Suppressor macrophage treated with lipopolysaccharide for 1 hour (primary cell): ENCODE measurements around the gene CPNE6.
"Not testable (repeated sequence)": the region's sequence is repeated elsewhere in the genome, so short reads cannot be mapped to it uniquely, and the experiment has no call there.

Experiments
- DNase-seq, 3 donors: peaks; one replicate each; pipeline ENCODE4 v3.0.0-alpha.2; 2020 to 2022

Gene CPNE6

GRCh38 chr14:24087004-24087403 is 15.6 kb downstream of the CPNE6 start:
- no peak for DNase-seq

DNA sequence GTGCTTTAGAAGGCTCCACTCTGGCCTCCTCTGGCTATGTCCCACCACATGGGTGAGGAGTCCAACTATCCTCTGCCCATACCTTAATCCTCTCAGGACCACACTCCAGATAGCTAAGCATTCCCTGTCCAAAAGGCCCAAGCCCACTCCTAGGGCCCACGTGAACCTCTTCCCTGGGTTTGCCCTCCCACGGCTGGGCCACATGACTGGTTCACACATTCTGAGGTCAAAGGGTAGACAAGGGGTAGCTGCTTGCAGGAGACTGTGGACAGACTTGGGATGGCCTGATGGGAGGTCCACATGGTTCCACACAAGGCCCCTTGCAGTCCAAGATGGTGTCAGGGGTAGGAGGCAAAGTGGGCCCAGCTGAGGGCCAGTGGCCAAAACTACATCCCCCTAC is 16.7 kb downstream of the CPNE6 start:
- DNase-seq, result no peak

GRCh38 chr14:24089890-24090289 is 18.5 kb downstream of the CPNE6 start:
- DNase-seq, result no peak

GRCh38 chr14:24092110-24092504 is 20.7 kb downstream of the CPNE6 start:
- DNase-seq, result no peak

DNA sequence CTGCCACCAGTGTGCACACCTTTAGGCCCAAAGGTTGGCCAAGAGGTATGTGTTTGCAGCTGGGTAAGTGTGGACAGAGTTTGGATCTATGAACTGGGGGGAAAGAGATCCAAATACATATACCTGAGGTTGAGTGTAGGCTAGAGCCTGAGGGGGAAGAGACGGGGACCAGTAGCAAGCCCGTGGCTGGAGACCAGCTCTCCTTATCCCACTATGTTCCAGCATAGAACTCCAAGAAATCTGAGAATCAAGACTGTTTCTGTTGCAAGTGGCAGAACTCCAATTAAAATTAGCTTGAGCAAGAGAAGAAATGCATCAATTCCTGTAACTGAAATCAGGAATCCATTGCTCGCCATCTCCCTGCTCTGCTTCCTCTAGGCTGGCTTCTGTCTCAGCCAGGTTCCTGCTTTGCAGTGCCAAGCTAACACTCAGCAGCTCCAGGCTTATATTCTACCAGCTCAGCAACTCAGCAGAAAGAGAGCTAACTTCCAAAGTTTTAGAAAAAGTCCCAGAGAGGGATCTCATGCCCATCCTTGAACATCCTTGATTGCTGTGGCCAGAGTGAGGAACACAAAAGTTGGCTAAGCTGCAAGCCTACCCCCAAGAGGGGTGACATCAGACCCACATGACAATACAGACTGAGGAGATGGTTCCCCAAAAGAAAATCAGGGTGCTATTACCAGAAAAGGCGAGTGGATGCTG is 21.3 kb downstream of the CPNE6 start:
- DNase-seq, result peak; percentile 88 to 92 (median 91)

DNA sequence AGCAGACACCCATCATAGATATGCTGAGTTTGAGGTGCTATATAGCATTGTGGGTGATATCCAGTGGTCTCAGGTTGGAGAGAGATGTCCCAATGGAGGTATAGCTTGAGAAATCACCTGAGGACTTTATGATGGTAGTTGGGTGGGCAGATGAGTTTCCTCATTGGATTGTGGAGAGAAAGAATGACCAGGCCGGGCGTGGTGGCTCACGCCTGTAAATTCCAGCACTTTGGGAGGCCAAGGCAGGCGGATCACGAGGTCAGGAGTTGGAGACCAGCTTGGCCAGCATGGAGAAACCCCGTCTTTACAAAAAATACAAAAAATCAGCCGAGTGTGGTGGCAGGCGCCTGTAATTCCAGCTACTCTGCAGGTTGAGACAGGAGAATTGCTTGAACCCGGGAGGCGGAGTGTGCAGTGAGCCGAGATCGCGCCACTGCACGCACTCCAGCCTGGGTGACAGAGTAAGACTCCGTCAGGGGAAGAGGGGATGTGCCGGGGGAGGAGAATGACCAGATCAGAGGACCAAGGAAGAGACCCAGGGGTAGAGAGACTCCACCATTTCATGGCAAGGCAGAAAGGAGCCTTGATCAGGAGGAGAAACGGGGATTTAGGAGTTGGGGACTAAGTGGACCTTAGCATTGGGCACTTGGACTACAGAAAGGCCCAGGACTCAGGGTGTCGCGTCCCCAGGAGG is 22.0 kb downstream of the CPNE6 start:
- DNase-seq, result no peak

DNA sequence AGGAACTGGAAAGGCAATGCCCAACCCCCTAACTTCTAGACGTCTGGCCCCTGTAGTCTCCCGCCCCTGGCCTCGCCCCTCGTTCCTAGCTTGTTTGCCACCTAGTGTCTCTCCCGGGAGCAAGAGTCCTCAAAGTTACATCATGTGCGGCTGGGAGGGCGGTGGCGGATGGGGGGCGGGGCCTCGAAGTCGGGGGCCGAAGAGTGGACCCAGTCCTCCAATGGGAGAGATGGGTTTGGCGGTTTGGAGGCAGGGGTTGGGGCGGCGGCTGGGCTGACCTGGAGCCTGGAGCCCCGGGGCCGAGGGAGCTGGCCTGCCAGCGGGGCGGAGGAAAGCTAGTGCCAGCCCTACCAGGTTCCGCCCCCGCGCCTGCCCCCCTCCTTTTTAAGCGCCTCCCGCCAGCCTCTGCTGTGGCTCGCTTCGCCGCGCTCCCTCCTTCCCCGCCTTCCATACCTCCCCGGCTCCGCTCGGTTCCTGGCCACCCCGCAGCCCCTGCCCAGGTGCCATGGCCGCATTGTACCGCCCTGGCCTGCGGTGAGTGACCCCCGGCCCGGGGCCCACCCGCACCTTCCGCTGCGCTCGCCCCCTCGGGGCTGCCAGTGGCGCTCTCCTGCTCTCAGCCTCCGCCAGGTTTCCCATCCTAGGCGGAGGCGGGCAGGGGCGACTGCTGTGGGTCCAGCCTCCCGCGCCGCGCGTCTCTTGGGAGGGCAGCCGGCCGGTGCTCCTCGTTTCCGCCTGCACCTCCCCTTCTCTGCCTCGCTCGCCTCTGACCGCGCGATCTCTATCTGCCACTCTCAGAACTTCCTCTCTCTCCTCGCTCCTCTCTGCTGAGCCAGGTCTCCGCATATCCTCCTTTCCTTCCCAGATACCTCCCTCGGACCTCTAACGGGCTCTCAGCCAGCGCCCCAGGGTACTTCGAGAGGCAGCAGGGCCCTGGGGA is 22.8 kb downstream of the CPNE6 start, which contains the start of gene PCK2:
PCK2 (plus strand) TSS at position 411 of the 940 bp plus-strand sequence; CDS start at position 506, 95 bp downstream.
- DNase-seq, result peak; percentile 93 to 97 (median 96)

DNA sequence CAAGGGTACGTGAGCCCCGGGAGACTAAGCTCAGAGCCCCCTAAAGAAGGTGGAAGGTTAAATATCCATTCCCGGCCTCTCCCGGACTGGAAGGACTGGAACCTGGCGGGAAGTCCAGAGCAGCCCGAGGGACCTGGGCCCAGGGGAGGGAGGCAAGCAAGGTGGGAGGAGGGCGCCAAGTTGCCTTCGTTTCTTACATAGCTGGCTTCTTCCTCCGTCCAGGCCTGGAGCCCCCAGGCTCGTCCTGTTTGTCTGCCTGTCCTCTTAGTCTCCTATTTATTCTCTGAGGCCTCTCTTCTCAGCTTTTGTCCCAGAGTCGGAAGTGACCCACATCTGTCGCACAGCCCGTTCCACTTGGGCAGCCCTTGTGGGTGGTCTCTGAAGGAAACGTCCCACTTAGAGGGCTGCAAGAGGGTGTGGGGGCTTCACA is 23.5 kb downstream of the CPNE6 start:
- peak in 1 of 3 donors; percentile 32 for DNase-seq

DNA sequence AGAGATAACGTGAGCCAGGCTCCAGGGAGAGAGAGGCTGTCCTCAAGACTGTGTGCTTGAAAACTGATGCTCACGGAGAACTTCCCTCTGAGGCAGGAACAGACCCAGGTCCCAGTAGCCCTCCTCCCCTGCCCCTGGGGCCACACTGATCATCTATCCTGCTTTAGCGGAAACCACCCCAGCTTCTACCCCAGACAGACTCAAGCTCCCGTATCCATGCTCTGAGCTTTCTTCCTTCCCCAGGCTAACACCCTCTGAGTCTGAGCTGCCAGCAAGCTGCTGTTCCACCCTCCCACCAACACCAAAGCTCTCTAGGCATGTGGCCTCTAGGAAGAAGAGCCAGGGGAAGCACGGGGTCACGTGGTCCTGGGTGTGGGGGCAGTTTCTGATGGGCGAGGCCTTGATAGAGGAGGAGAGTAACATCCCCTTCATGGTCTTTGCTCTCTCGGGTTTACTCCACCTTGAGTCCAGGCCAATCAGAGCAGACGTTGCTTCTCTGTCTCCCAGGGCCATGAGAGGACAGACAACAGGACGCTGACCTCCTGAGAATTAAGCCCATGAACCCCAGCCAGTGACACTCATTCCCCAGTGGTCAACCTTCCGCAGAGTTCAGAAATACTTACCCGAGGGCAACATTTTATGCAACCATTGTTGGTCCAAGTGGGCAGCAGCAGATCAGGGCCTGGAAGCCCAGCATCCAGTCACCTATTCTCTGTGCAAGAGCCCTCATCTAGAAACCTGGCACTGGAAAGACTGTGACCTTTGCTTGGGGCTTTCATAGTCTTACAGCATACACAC is 24.1 kb downstream of the CPNE6 start:
- peak; percentile 85 to 90 (median 86) for DNase-seq

GRCh38 chr14:24096545-24097181 is 25.3 kb downstream of the CPNE6 start:
- DNase-seq, result no peak

DNA sequence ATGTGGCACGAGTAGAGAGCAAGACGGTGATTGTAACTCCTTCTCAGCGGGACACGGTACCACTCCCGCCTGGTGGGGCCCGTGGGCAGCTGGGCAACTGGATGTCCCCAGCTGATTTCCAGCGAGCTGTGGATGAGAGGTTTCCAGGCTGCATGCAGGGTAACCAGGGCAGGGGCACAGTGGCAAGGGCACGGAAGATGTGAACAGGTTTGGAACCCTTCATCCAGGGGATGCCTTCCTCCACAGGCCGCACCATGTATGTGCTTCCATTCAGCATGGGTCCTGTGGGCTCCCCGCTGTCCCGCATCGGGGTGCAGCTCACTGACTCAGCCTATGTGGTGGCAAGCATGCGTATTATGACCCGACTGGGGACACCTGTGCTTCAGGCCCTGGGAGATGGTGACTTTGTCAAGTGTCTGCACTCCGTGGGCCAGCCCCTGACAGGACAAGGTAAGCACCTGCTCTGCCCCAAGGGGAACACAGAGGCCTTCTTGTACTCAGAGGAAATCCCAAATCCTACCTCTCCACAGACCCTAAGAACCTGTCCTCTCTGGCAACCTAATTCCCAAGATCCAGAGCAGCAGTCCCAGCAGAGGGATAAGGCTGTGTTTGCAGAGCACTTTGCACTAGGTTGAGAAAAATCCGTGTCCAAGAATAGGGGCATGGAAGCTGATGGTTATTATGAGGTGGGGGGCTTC is 27.0 kb downstream of the CPNE6 start:
- DNase-seq, result no peak

- no peak for DNase-seq
Observed at GRCh38 chr14:24098927-24099813, 27.8 kb downstream of the CPNE6 start.

DNA sequence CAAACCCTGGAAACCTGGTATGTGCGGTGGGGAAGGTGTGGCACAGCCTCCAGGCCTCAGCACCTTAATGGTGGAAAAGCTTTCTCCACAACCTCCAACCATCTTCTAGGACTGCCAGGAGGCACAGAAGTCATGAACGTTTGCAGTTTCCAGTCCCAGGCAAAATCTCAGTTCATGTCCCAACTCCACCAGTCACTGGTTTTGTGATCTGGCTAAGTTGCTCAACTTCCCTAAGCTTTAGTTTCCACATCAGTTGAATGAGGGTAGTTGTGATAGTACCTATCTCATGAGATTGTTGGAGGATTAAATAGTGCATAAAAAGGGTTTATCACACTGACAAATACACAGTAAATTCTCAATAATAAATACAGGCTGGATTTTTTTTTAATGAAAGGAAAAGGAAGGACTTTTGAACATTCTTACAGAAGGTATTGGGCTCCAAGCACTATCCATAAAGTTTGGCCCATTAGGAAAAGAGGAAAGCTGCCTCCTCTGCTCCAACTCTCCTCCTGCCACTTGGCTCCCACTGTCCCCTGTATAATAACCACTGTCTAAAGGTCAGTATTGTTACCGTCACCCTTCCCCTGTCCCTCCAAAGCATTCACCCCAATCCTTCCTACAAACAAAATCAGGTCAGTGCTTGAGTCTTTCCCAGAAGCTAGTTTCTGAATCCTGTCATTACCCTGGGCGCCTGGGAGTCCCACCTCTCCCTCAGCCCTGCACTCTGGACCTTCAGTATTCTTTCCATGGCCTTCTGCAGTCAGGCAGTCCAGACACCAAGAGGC is 29.0 kb downstream of the CPNE6 start:
- peak; percentile 27 to 47 (median 39) for DNase-seq

GRCh38 chr14:24100982-24101494 is 29.7 kb downstream of the CPNE6 start:
- no peak for DNase-seq

- DNase-seq, result no peak
Observed at GRCh38 chr14:24102357-24103048, 31.1 kb downstream of the CPNE6 start.

GRCh38 chr14:24103451-24103850 is 32.1 kb downstream of the CPNE6 start:
- DNase-seq, result no peak

DNA sequence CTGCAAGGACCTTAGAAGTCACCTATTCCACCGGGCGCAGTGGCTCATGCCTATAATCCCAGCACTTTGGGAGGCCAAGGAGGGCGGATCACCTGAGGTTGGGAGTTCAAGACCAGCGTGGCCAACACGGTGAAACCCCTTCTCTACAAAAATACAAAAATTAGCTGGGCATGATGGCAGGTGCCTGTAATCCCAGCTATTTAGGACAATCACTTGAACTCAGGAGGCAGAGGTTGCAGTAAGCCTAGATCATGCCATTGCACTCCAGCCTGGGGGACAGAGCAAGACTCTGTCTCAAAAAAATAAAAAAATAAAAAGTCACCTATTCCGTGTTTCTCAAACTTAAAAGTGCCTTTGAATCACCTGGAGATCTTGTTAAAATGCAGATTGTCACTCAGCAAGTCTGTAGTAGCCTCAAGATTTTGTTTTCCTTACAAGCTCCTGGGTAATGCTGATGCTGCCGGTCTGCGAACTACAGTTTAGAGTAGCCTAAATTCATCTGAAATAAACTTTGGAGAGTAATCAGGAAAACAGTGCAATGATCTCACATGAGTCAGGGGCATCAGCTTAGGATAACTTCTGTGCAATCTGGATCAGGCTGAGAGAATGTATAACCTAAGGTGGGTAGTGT is 34.4 kb downstream of the CPNE6 start:
- DNase-seq, result not testable (repeated sequence)
